Adrenal gland (tissue), 12 donors: Measurements from ENCODE around the gene ROCK2. TPM values are rescaled to one million over a fixed set of nuclear protein-coding genes. Genes with fewer than 3 reads are reported as not detected.

Experiments used
- DNase-seq, 7 donors: peaks; one replicate each; pipeline ENCODE4 v3.0.0-alpha.2; 2019 to 2020
- H3K27ac ChIP-seq, 5 donors: fragments of 200-600 bp; sonication (generic) in 4 of 5; 1 replicate in 3 of 5; 2 replicates in 2 of 5; pipeline versions ENCODE4 v1.5.1 to v1.8.0; 2016 to 2020; ENCODE audit warnings: mild to moderate bottlenecking in 1 of 5
- H3K27me3 ChIP-seq: fragments of 200-600 bp; 2 replicates; pipeline ENCODE4 v1.8.0; 2021
- H3K36me3 ChIP-seq, 2 donors: fragments of 200-600 bp; replicated peaks in 1 of 2; 1 replicate in 1 of 2; 2 replicates in 1 of 2; pipeline versions ENCODE4 v1.5.1 to v1.8.0; 2018 to 2022
- H3K4me1 ChIP-seq, 2 donors: fragments of 200-600 bp; replicated peaks in 1 of 2; 1 replicate in 1 of 2; 2 replicates in 1 of 2; pipeline versions ENCODE4 v1.5.1 to v1.8.0; 2018 to 2021
- H3K4me3 ChIP-seq, 4 donors: fragments of 200-600 bp; sonication (generic) in 3 of 4; one replicate each; pipeline ENCODE4 v1.5.1; 2016 to 2018
- H3K9me3 ChIP-seq, 3 donors: fragments of 200-600 bp; sonication (generic) in 1 of 3; replicated peaks in 1 of 3; 1 replicate in 2 of 3; 2 replicates in 1 of 3; pipeline versions ENCODE4 v1.5.1 to v1.8.0; 2016 to 2021
- POLR2A ChIP-seq, 2 donors: fragments of 450-650 bp; IDR thresholded peaks; one replicate each; pipeline ENCODE4 v1.6.1; 2017; ENCODE audit warnings: antibody characterized with exemption in 2 of 2, mild to moderate bottlenecking in 2 of 2, moderate library complexity in 1 of 2
- WGBS, 4 donors: extraction: QIAGEN DNeasy Blood & Tissue Kit in 2 of 4; methylation state at CpG; one replicate each; pipeline versions ENCODE4 v1.1.5 to v1.1.7; 2013 to 2017; 5-methylcytosine and 5-hydroxymethylcytosine counted together
- intact Hi-C, 2 donors: fragments of 100-400 bp; cut with DNase I; formaldehyde crosslinking; loops; one replicate each; pipeline versions ENCODE4 v1.14.1 to v1.15.0; 2022 to 2023
- polyA plus RNA-seq, 3 donors: library from polyadenylated mRNA; stranded (reverse); fragments of 200-250 nt in 2 of 3; fragments of 350-450 nt in 1 of 3; fragmentation: Illumina TruSeq in 1 of 3; extraction: RNeasy Lipid Tissue Mini Kit (QIAGEN cat#74804) in 1 of 3; gene quantifications; one replicate each; pipeline ENCODE4 v1.2.3, GENCODE V29; 2013 to 2014
- total RNA-seq, 9 donors: library from RNA; depleted of rRNA in 4 of 9; stranded (reverse); fragments of >200 nt in 4 of 9; fragments of 120-200 nt in 1 of 9; fragmentation: NEBNext Ultra II Directional in 1 of 9; extraction: Animal tissue kit (Norgen Biotek cat#: 25700) in 1 of 9; gene quantifications; one replicate each; pipeline versions ENCODE4 v1.1.0 to v1.2.4, GENCODE V29; 2013 to 2023
- TF ChIP-seq, protein P1 (sequence below), 6 experiments: fragments of 450-650 bp in 4 of 6; fragments of 200-600 bp in 2 of 6; sonication (generic) in 1 of 6; IDR thresholded peaks; 1 replicate in 5 of 6; 2 replicates in 1 of 6; pipeline versions ENCODE4 v1.5.1 to v1.8.0; 2016 to 2021; ENCODE audit warnings: antibody characterized with exemption in 6 of 6, mild to moderate bottlenecking in 2 of 6, moderate library complexity in 1 of 6
- donor health status: healthy with polysubstance abuse.
- donor health status: Bipolar disorder and iron deficiency.
- donor health status: DM: yes; HTN: yes; CAD: no.
- donor health status: DM: no; HTN: no; CAD: no.
- donor health status: DM: no; HTN: no; CAD: no.
- donor health status: DM: yes; HTN: yes; CAD: no.

ROCK2 gene
- total and polyA plus RNA-seq, 12 donors, result 5.0 to 46.6 (median 26.2) TPM

DNA sequence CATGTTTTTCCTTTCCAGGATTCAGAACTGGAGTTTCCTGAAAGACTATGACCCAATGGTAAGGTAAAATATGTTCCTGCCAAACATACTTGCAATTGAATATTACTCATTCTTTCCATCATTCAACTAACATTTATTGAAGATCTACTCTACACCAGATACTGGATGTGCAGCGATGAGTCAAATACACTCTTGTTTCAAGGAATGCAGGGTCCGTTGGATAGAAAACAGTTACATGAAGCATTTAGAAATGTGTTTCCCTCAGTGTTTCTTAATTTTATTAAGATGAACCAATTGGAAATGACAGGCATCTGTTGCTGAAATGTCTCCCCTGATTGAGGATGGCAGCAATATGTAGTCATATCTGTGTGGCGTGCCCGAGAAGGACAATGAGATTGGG lies 203.9 kb downstream of the ROCK2 start:
- Histone ChIP-seq H3K27me3 (no peaks in the 10 kb centered on the region), H3K27ac (no peak overlapping the region), H3K9me3 (no peaks in the 10 kb centered on the region), H3K4me1 (no peaks in the 10 kb centered on the region), H3K4me3 (no peak overlapping the region), H3K36me3 (no peaks in the 10 kb centered on the region)
- intact Hi-C loops, result no loop called here
- WGBS, 4 donors, result 76 to 89% (median 80%) methylated on average over 4 of the region's 4 CpGs
- TF ChIP-seq POLR2A (IDR thresholded peaks at IDR 0.05), result no peak
- TF ChIP-seq, protein P1, sequence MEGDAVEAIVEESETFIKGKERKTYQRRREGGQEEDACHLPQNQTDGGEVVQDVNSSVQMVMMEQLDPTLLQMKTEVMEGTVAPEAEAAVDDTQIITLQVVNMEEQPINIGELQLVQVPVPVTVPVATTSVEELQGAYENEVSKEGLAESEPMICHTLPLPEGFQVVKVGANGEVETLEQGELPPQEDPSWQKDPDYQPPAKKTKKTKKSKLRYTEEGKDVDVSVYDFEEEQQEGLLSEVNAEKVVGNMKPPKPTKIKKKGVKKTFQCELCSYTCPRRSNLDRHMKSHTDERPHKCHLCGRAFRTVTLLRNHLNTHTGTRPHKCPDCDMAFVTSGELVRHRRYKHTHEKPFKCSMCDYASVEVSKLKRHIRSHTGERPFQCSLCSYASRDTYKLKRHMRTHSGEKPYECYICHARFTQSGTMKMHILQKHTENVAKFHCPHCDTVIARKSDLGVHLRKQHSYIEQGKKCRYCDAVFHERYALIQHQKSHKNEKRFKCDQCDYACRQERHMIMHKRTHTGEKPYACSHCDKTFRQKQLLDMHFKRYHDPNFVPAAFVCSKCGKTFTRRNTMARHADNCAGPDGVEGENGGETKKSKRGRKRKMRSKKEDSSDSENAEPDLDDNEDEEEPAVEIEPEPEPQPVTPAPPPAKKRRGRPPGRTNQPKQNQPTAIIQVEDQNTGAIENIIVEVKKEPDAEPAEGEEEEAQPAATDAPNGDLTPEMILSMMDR (IDR thresholded peaks at IDR 0.05), result no peak
- DNase-seq, result no peak

- TF ChIP-seq POLR2A (IDR thresholded peaks at IDR 0.05), result no peak
- TF ChIP-seq, protein P1 (IDR thresholded peaks at IDR 0.05), result no peak
- Histone ChIP-seq H3K27ac (no peak overlapping the region), H3K9me3 (no peaks in the 10 kb centered on the region), H3K4me3 (no peak overlapping the region), H3K36me3 (no peaks in the 10 kb centered on the region), H3K4me1 (peaks cover 16 to 19% of the 10 kb centered on the region in 2 donors), H3K27me3 (no peaks in the 10 kb centered on the region)
- intact Hi-C loops, result loop anchor here (5.0 to 10.0 kb wide), 4 partner anchors 103 to 280 kb away; no protein-coding TSS in a partner anchor
- no peak for DNase-seq
- 82 to 92% (median 89%) methylated on average over 5 of the region's 5 CpGs for WGBS, 4 donors
These were observed 210.1 kb downstream of the ROCK2 start for GRCh38 chr2:11134349-11134748.

DNA sequence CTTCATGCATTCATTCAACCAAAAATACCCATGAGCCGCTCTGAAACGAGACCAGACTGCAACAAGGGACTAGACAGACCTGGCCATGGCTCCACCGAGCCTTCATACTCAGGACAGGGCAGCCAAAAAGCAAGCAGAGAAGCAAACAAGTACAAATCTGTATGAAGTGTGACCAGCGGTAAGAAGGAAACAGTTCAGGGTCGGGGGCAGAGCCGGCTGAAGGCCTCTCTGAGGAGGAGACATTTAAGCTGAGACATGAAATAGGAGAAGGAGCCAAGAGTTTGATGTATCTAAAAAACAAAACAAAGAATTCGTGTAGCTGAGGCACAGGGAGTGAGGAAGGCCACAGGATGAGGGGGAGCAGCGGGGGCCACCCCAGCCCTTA lies 210.5 kb downstream of the ROCK2 start:
- intact Hi-C loops, result loop anchor here (5.0 to 10.0 kb wide), 4 partner anchors 103 to 281 kb away; no protein-coding TSS in a partner anchor
- 51 to 61% (median 55%) methylated on average over 8 of the region's 8 CpGs for WGBS, 4 donors
- peak overlapping the region in 1 of 4 donors; percentile 57 for H3K4me3 ChIP-seq
- no peaks in the 10 kb centered on the region for H3K36me3 ChIP-seq
- H3K4me1 ChIP-seq, result peaks cover 16 to 19% of the 10 kb centered on the region in 2 donors
- H3K27ac ChIP-seq, result no peak overlapping the region
- no peak for TF ChIP-seq POLR2A (IDR thresholded peaks at IDR 0.05)
- TF ChIP-seq, protein P1 (IDR thresholded peaks at IDR 0.05), result no peak
- H3K9me3 ChIP-seq, result no peaks in the 10 kb centered on the region
- no peaks in the 10 kb centered on the region for H3K27me3 ChIP-seq
- DNase-seq, result no peak

DNA sequence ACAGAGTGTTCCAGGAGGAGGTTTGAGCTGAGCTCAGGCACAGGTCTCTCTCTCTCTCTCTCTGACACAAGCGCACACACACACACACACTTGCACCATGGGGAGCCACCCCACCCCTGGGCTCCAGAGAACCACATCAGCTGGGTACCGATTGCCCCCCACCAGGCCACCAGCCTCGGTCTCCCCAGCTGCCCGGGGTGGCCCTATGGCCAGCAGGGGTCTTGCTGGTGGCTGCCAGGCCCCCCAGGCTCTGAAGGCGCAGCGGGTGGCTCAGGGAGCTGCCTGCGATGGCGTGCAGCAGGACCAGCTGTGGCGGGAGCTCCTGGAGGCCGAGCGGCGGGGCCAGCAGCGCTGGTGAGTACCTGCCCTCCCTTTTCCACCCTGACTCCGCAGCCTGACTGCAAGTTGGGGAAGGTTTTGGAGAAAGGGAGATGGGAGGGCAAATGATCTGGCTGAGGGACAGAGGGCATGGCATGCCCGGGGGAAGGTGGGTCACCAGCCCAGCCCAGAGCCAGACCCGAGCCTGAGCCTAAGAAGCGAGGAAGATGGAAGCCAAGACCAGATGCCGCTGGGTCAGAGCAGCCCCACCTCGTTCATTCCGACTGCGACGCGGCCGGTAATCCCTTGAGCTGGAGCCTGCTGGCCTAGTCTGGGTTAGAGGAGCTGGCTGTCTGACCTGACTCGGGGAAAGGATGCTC lies 211.0 kb downstream of the ROCK2 start:
- WGBS, 4 donors, result 19 to 33% (median 26%) methylated on average over 16 to 25 of the region's 25 CpGs
- Histone ChIP-seq H3K9me3 (no peaks in the 10 kb centered on the region), H3K27me3 (no peaks in the 10 kb centered on the region), H3K4me3 (peak overlapping the region in 2 of 4 donors; percentile 15 to 57), H3K36me3 (no peaks in the 10 kb centered on the region), H3K27ac (no peak overlapping the region), H3K4me1 (peaks cover 16 to 19% of the 10 kb centered on the region in 2 donors)
- TF ChIP-seq POLR2A (IDR thresholded peaks at IDR 0.05), result no peak
- intact Hi-C loops, result loop anchor here (5.0 to 10.0 kb wide), 4 partner anchors 104 to 281 kb away; no protein-coding TSS in a partner anchor
- no peak for DNase-seq
